Transverse colon (tissue), 4 donors: Measurements from ENCODE around the gene GAA. TPM values are rescaled to one million over a fixed set of nuclear protein-coding genes. Genes with fewer than 3 reads are reported as not detected.
"Not testable (repeated sequence)": the region's sequence is repeated elsewhere in the genome, so short reads cannot be mapped to it uniquely, and the experiment has no call there.

Experiments used
- DNase-seq: peaks from one replicate; pipeline ENCODE4 v3.0.0-alpha.2; 2019
- H3K27ac ChIP-seq, 4 donors: fragments of 200-600 bp; sonication (generic); 2 replicates each; pipeline ENCODE4 v1.5.1; 2016 to 2018; ENCODE audit warnings: inconsistent platforms in 4 of 4
- H3K27me3 ChIP-seq: fragments of 200-600 bp; sonication (generic); 2 replicates; pipeline ENCODE4 v1.5.1; 2017; ENCODE audit warnings: inconsistent platforms
- H3K36me3 ChIP-seq, 4 donors: fragments of 200-600 bp; sonication (generic); 2 replicates each; pipeline ENCODE4 v1.5.1; 2017 to 2019; ENCODE audit warnings: inconsistent platforms in 4 of 4
- H3K4me1 ChIP-seq, 4 donors: fragments of 200-600 bp; sonication (generic); 2 replicates each; pipeline ENCODE4 v1.5.1; 2017 to 2020; ENCODE audit warnings: inconsistent platforms in 4 of 4
- H3K4me3 ChIP-seq, 4 donors: fragments of 200-600 bp; sonication (generic); 1 replicate in 1 of 4; 2 replicates in 3 of 4; pipeline versions ENCODE4 v1.5.1 to v1.6.1; 2017 to 2019; ENCODE audit warnings: inconsistent platforms in 4 of 4
- H3K9me3 ChIP-seq, 2 donors: fragments of 200-600 bp; sonication (generic); 2 replicates each; pipeline ENCODE4 v1.5.1; 2017 to 2019; ENCODE audit warnings: inconsistent platforms in 2 of 2
- EP300 ChIP-seq: sonication (generic); formaldehyde crosslinking; IDR thresholded peaks from one replicate; pipeline ENCODE4 v1.6.1; 2017; ENCODE audit warnings: antibody characterized with exemption, low read depth
- POLR2A ChIP-seq: fragments of 450-650 bp; IDR thresholded peaks from one replicate; pipeline ENCODE4 v1.6.1; 2016; ENCODE audit warnings: antibody characterized with exemption, mild to moderate bottlenecking, moderate library complexity
- POLR2AphosphoS5 ChIP-seq, 3 donors: sonication (generic); formaldehyde crosslinking; IDR thresholded peaks; one replicate each; pipeline ENCODE4 v1.6.1; 2016; ENCODE audit warnings: antibody characterized with exemption in 3 of 3
- WGBS, 2 donors: methylation state at CpG; one replicate each; pipeline ENCODE4 v1.1.5; 2018; ENCODE audit warnings: low coverage in 1 of 2; 5-methylcytosine and 5-hydroxymethylcytosine counted together
- in situ Hi-C, 4 donors: fragments of 200-750 bp; cut with MboI; loops; one replicate each; pipeline versions ENCODE4 v1.15.0 to v1.15.1; 2017; ENCODE audit warnings: low sequenced_read_pairs in 3 of 4, low pct_ligation_motif_present in 1 of 4, low pct_unique_long_range_greater_than_20kb in 1 of 4
- intact Hi-C: fragments of 100-400 bp; cut with DNase I; formaldehyde crosslinking; loops from one replicate; pipeline ENCODE4 v1.15.1; 2023; ENCODE audit warnings: low total_unique reads
- total RNA-seq, 4 donors: library from RNA; depleted of rRNA; stranded (reverse); fragments of >200 nt; gene quantifications; one replicate each; pipeline ENCODE4 v1.1.0, GENCODE V29; 2016
- TF ChIP-seq, protein P1 (sequence below), 5 experiments: fragments of 200-600 bp in 3 of 5; fragments of 450-650 bp in 2 of 5; sonication (generic) in 3 of 5; IDR thresholded peaks; 1 replicate in 2 of 5; 2 replicates in 3 of 5; pipeline ENCODE4 v1.5.1; 2016 to 2017; ENCODE audit warnings: antibody characterized with exemption in 5 of 5, inconsistent platforms in 3 of 5, mild to moderate bottlenecking in 2 of 5, moderate library complexity in 1 of 5

The GAA gene
- total RNA-seq, 4 donors from 2014 or later, result 54.6 to 96.5 (median 81.4) TPM

DNA sequence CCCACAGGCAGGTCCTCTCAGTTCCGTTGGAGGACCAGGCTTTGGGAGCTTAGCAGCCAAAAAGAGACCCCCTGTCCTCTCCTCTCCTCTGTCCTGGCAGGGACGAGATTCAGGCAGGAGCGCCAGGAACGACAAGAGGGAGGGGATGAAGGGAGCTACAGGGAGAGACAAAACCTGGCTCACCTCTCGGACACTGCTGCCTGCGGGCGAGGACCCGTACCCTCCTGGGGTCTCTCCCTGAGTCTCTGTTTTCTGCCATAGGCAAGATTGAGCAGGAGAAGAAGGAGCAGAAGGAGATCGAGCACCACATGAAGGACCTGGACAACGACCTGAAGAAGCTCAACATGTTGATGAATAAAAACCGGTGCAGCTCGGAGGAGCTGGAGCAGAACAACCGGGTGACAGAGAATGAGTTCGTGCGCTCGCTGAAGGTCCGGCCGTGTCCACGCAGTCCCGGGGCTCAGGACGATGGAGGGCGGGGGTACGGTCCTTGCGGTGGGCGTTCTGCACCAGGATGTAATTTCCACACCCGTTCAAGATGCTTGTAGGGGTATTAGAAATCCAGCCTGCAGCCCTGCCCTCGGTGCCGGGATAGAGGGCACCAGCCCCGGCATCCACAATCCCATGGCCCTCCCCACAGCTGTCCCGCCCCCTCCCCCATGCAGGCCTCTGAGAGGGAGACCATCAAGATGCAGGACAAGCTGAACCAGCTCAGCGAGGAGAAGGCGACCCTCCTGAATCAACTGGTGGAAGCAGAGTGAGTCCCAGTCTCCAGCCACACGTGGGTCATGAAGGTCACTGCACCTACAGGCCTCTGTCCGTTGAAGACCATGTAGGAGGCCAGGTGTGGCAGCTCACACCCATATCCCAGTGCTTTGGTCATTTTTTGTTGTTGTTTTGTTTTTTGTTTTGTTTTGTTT lies 13.8 kb upstream of the GAA start:
- 79 to 86% methylated on average over 7 to 34 of the region's 34 CpGs for WGBS, 2 donors
- intact Hi-C loops, result loop anchor here (10.0 kb wide), 1 partner anchor 83 kb away; no protein-coding TSS in a partner anchor

DNA sequence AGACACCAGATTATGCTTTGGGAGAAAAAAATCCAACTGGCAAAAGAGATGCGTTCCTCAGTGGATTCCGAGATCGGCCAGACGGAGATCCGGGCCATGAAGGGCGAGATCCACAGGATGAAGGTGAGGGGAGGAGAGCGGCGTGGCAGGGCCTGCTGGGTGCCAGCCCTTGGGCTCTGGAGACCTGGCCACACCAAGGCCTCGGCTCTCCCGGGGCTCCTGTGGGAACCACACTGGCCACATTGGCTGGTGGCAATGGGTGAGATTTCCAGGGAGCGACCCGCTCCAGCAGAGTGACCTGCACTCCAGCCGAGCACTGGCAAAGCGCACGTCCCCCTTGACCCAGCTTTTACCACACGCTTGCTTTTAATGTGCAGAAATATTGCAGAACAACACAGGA lies 11.6 kb upstream of the GAA start:
- Histone ChIP-seq H3K4me1 (no peaks in the 10 kb centered on the region), H3K36me3 (no peaks in the 10 kb centered on the region), H3K27me3 (no peaks in the 10 kb centered on the region), H3K27ac (no peak overlapping the region), H3K9me3 (no peaks in the 10 kb centered on the region), H3K4me3 (no peak overlapping the region)
- WGBS, 2 donors, result 92 to 94% methylated on average over 7 to 16 of the region's 16 CpGs
- intact Hi-C loops (loop anchor here (10.0 kb wide), 1 partner anchor 85 kb away; no protein-coding TSS in a partner anchor), in situ Hi-C loops (loop anchor here in 1 of 4 donors (25.0 kb wide), 1 partner anchor 148 kb away; no protein-coding TSS in a partner anchor)
- no peak for DNase-seq
- TF ChIP-seq POLR2A, result no peak
- TF ChIP-seq, protein P1, sequence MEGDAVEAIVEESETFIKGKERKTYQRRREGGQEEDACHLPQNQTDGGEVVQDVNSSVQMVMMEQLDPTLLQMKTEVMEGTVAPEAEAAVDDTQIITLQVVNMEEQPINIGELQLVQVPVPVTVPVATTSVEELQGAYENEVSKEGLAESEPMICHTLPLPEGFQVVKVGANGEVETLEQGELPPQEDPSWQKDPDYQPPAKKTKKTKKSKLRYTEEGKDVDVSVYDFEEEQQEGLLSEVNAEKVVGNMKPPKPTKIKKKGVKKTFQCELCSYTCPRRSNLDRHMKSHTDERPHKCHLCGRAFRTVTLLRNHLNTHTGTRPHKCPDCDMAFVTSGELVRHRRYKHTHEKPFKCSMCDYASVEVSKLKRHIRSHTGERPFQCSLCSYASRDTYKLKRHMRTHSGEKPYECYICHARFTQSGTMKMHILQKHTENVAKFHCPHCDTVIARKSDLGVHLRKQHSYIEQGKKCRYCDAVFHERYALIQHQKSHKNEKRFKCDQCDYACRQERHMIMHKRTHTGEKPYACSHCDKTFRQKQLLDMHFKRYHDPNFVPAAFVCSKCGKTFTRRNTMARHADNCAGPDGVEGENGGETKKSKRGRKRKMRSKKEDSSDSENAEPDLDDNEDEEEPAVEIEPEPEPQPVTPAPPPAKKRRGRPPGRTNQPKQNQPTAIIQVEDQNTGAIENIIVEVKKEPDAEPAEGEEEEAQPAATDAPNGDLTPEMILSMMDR (IDR thresholded peaks at IDR 0.05), result no peak
- no peak for TF ChIP-seq EP300

More for the DNA sequence above, 13.8 kb upstream of the GAA start:
- no peak for TF ChIP-seq POLR2A
- TF ChIP-seq EP300, result no peak
- no peak for TF ChIP-seq POLR2AphosphoS5 (IDR thresholded peaks at IDR 0.05)
- TF ChIP-seq, protein P1 (IDR thresholded peaks at IDR 0.05), result no peak
- no peak overlapping the region for H3K4me3 ChIP-seq
- H3K9me3 ChIP-seq, result no peaks in the 10 kb centered on the region
- H3K4me1 ChIP-seq, result peaks cover under 1 to 3% (median 3%) of the 10 kb centered on the region in 4 donors
- H3K36me3 ChIP-seq, result no peaks in the 10 kb centered on the region
- DNase-seq, result no peak
- in situ Hi-C loops, result loop anchor here in 1 of 4 donors (25.0 kb wide), 1 partner anchor 150 kb away; no protein-coding TSS in a partner anchor
- H3K27ac ChIP-seq, result no peak overlapping the region
- H3K27me3 ChIP-seq, result no peaks in the 10 kb centered on the region

DNA sequence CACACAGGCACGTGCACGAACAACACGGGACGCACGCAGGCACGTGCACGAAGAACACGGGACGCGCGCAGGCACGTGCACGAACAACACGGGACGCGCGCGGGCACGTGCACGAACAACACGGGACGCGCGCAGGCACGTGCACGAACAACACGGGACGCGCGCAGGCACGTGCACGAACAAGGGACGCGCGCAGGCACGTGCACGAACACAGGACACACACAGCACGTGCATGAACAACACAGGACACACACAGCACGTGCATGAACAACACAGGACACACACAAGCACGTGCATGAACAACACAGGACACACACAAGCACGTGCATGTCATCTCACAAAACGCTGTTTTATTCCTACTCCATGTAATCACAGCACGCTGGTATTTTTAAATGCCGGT lies 11.2 kb upstream of the GAA start:
- H3K9me3 ChIP-seq, DNase-seq, H3K27me3 ChIP-seq, H3K4me3 ChIP-seq, H3K36me3 ChIP-seq, intact Hi-C loops, H3K4me1 ChIP-seq, H3K27ac ChIP-seq: not testable (repeated sequence)
- in situ Hi-C loops, result loop anchor here in 1 of 4 donors (25.0 kb wide), 1 partner anchor 147 kb away; no protein-coding TSS in a partner anchor
- WGBS, 2 donors, result 93% methylated on average over 31 to 44 of the region's 44 CpGs

DNA sequence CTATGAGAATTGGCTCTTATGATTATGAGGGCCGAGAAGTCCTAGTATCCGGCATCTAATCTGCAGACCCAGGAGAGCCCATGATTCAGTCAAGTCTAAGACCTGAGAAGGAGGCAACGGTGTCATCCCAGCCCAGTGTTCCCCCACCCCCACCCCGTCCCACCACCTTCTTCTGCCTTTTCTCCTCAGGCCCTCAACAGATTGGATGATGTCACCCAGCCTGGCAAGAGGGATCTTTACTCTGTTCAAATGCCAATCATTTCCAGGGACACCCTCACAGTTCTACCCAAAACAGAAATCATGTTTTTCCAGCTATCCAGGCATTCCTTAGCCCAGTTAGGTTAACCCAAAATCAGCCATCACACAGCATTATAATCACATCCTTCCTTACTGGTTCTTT lies 10.0 kb upstream of the GAA start:
- in situ Hi-C loops, result loop anchor here in 1 of 4 donors (25.0 kb wide), 1 partner anchor 146 kb away; no protein-coding TSS in a partner anchor
- Histone ChIP-seq H3K4me3 (no peak overlapping the region), H3K27me3 (no peaks in the 10 kb centered on the region), H3K4me1 (no peaks in the 10 kb centered on the region), H3K9me3 (no peaks in the 10 kb centered on the region), H3K36me3 (no peaks in the 10 kb centered on the region), H3K27ac (no peak overlapping the region)
- no peak for DNase-seq
- intact Hi-C loops, result no loop called here
- no peak for TF ChIP-seq EP300
- TF ChIP-seq, protein P1 (IDR thresholded peaks at IDR 0.05), result no peak
- no peak for TF ChIP-seq POLR2AphosphoS5 (IDR thresholded peaks at IDR 0.05)
- TF ChIP-seq POLR2A, result no peak
- WGBS, 2 donors, result 88 to 100% methylated on average over 1 to 4 of the region's 4 CpGs
